ENCODE data around the gene SKA2.
"Not testable (repeated sequence)": the region's sequence is repeated elsewhere in the genome, so short reads cannot be mapped to it uniquely, and the experiment has no call there.

Gene SKA2

DNA sequence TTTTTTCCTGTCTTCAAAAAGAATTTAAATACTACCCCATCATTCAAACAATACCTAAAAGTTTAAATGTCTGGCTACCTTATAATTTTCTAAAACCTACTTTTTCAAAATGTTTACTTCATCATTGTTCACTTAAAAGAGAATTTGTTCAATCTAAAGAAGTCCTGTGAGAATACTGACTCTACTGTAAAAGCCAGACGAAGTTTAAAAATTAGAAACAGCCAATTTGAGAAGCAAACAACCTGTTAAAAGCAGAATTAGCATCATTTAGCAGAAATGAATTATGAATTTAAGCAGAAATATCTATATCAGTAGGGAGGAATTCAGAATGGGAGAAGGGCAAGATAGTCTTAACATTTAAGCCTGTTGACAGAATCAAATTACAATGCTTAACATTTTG, 2.1 kb downstream of the SKA2 start:
- Histone ChIP-seq H3K4me3 (ENCODE audit: low read length) (no peak overlapping the region), H3K9me3 (ENCODE audit: control insufficient read depth, insufficient read depth, low read length) (no peaks in the 10 kb centered on the region), H3K4me1 (ENCODE audit: control insufficient read depth, insufficient read depth, low read length) (no peaks in the 10 kb centered on the region), H3K27me3 (ENCODE audit: control insufficient read depth, insufficient read depth, low read length) (no peaks in the 10 kb centered on the region), H3K36me3 (ENCODE audit: control insufficient read depth, insufficient read depth, low read length) (no peaks in the 10 kb centered on the region), H3K27ac (ENCODE audit: low read length) (no peak overlapping the region)
- DNase-seq (ENCODE audit: low read depth, low spot score) = no peak
- no CpG with 5 or more reads among the region's 1 CpG for WGBS (ENCODE audit: insufficient coverage, insufficient read length)

DNA sequence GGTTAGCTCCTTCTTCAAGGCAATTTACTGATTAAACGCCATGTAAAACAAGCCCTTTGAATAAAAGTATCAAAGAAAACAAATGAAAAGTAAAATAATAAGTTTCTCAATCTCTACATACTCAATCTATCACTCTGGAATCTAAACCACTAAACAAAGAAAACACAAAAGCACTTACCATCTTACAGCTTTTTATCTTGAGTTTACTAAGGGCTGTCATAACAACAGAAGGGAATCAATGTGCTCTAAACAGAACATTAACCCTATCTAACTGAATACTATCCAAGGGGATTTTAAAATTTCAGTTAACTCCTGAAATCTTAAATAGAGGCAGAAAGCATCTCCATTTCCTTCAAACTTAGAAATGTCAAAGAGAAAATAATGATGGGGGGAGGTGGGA, 3.4 kb downstream of the SKA2 start:
- no CpG with 5 or more reads among the region's 1 CpG for WGBS (ENCODE audit: insufficient coverage, insufficient read length)
- H3K4me3 ChIP-seq (ENCODE audit: low read length) = no peak overlapping the region

DNA sequence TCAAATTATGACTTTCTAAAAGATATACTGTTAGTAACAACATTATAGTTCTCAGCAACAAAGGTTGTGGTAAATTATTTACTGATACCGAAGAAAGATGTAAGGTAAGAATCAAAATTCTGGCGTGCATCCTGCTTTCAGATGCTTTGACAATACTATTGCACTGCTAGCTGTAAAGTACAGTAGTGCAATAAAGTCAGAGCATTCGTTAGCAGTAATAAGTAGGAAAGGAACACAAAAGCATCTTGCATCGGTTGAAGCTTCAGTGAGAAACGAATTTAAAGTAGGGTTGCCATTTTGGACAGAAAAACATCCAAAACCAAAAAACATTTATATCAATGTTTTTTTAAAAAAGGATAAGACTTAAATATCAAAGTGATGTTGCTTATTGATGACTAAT, 4.0 kb downstream of the SKA2 start:
- DNase-seq (ENCODE audit: low read depth, low spot score) = no peak
- no peak overlapping the region for H3K27ac ChIP-seq (ENCODE audit: low read length)
- no CpG with 5 or more reads among the region's 5 CpGs for WGBS (ENCODE audit: insufficient coverage, insufficient read length)
- H3K36me3 ChIP-seq (ENCODE audit: control insufficient read depth, insufficient read depth, low read length) = no peaks in the 10 kb centered on the region
- no peaks in the 10 kb centered on the region for H3K4me1 ChIP-seq (ENCODE audit: control insufficient read depth, insufficient read depth, low read length)
- H3K27me3 ChIP-seq (ENCODE audit: control insufficient read depth, insufficient read depth, low read length) = no peaks in the 10 kb centered on the region
- no peaks in the 10 kb centered on the region for H3K9me3 ChIP-seq (ENCODE audit: control insufficient read depth, insufficient read depth, low read length)
- no peak overlapping the region for H3K4me3 ChIP-seq (ENCODE audit: low read length)

More for the DNA sequence above, 3.4 kb downstream of the SKA2 start:
- Histone ChIP-seq H3K36me3 (ENCODE audit: control insufficient read depth, insufficient read depth, low read length) (no peaks in the 10 kb centered on the region), H3K27me3 (ENCODE audit: control insufficient read depth, insufficient read depth, low read length) (no peaks in the 10 kb centered on the region), H3K27ac (ENCODE audit: low read length) (no peak overlapping the region), H3K4me1 (ENCODE audit: control insufficient read depth, insufficient read depth, low read length) (no peaks in the 10 kb centered on the region), H3K9me3 (ENCODE audit: control insufficient read depth, insufficient read depth, low read length) (no peaks in the 10 kb centered on the region)
- DNase-seq (ENCODE audit: low read depth, low spot score) = no peak

DNA sequence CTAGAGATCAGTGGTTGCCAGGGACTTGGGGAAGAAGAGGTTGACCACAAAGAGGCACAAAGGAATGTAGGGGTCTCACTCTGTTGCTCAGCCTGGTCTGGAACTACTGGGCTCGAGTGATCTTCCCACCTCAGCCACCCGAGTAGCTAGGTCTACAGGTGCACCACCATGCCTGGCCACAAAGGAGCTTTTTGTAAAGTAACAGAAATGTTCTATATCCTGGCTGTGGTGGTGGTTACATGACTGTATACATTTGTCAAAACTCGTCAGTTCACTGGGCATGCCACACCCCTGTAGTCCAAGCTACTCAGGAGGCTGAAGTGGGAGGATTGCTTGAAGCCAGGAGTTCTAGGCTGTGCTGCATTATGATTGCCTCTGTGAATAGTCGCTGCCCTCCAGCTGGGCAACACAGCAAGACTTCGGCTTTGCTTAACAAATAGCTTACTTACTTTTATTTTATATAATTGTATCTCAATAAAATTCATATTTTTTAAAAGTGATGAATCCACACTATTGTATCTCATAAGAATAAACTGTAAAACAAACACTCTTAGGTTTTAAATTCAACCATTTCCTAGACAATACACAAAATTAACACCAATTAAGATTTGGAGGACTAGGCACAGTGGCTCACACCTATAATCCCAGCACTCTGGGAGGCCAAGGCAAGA, 5.0 kb downstream of the SKA2 start:
- Histone ChIP-seq H3K9me3 (ENCODE audit: control insufficient read depth, insufficient read depth, low read length) (no peaks in the 10 kb centered on the region), H3K27ac (ENCODE audit: low read length) (no peak overlapping the region), H3K4me1 (ENCODE audit: control insufficient read depth, insufficient read depth, low read length) (no peaks in the 10 kb centered on the region), H3K36me3 (ENCODE audit: control insufficient read depth, insufficient read depth, low read length) (no peaks in the 10 kb centered on the region), H3K27me3 (ENCODE audit: control insufficient read depth, insufficient read depth, low read length) (no peaks in the 10 kb centered on the region), H3K4me3 (ENCODE audit: low read length) (no peak overlapping the region)
- DNase-seq (ENCODE audit: low read depth, low spot score) = no peak
- WGBS (ENCODE audit: insufficient coverage, insufficient read length) = no CpG with 5 or more reads among the region's 5 CpGs

DNA sequence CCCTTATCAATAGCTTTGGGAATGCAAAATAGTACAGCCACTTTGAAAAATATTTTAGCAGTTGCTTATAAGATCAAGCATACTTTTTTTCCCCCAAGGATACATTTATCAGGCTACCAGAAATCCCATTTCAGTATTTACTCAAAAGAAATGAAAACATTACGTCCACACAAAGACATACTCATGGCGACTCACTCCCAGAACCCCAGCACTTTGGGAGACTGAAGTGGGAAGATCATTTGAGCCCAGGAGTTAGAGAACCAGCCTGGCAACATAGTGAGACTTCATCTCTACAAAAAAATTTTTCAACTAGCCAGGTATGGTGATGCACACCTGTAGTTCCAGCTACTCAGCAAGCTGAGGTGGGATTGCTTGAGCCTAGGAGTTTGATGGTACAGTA, 5.9 kb downstream of the SKA2 start:
- Histone ChIP-seq H3K27me3 (ENCODE audit: control insufficient read depth, insufficient read depth, low read length) (no peaks in the 10 kb centered on the region), H3K27ac (ENCODE audit: low read length) (no peak overlapping the region), H3K9me3 (ENCODE audit: control insufficient read depth, insufficient read depth, low read length) (no peaks in the 10 kb centered on the region), H3K4me1 (ENCODE audit: control insufficient read depth, insufficient read depth, low read length) (no peaks in the 10 kb centered on the region), H3K4me3 (ENCODE audit: low read length) (no peak overlapping the region), H3K36me3 (ENCODE audit: control insufficient read depth, insufficient read depth, low read length) (no peaks in the 10 kb centered on the region)
- WGBS (ENCODE audit: insufficient coverage, insufficient read length) = no CpG with 5 or more reads among the region's 2 CpGs
- DNase-seq (ENCODE audit: low read depth, low spot score) = no peak

DNA sequence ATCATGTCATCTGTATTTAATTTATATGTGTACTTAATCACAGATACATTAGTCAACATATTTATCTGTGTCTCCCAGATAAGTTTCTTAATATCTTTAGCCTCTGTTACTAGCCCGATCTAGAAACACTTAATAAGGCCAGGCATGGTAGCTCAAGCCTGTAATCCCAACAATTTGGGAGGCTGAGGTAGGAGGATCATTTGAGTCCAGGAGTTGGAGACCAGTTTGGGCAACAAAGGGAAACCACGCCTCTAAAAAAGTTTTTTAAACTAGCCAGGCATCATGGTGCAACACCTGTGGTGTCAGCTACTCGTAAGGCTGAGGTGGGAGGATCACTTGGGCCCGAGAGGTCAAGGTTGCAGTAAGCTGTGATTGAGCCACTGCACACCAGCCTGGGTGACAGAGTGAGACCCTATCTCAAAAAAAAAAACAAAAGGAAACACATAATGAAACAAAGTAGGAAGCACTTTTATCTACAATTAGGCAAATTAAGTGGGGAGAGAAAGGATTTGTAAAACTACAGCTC, 9.4 kb downstream of the SKA2 start:
- Histone ChIP-seq H3K36me3 (ENCODE audit: control insufficient read depth, insufficient read depth, low read length) (no peaks in the 10 kb centered on the region), H3K27ac (ENCODE audit: low read length) (no peak overlapping the region), H3K27me3 (ENCODE audit: control insufficient read depth, insufficient read depth, low read length) (no peaks in the 10 kb centered on the region), H3K4me1 (ENCODE audit: control insufficient read depth, insufficient read depth, low read length) (no peaks in the 10 kb centered on the region), H3K4me3 (ENCODE audit: low read length) (no peak overlapping the region), H3K9me3 (ENCODE audit: control insufficient read depth, insufficient read depth, low read length) (no peaks in the 10 kb centered on the region)
- WGBS (ENCODE audit: insufficient coverage, insufficient read length) = no CpG with 5 or more reads among the region's 4 CpGs
- no peak for DNase-seq (ENCODE audit: low read depth, low spot score)

DNA sequence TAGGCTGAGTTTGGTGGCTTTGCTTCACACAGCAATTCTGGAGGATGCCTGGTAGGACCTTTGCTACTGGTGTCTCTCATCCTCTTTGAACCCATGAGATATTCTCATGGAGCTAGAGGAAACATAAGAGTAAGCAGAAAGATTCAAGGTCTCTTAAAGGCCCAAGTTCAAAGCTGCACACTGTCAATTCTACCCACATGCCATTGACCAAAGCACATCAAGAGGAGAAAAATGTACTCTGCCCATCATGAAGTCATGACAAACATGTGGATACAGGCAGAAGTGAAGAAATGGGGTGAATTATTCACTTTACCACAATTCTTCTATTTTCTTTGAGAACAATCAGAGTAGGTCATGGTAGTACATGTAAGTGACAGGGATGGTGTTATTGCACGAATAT, 13.1 kb downstream of the SKA2 start:
- Histone ChIP-seq H3K4me1 (ENCODE audit: control insufficient read depth, insufficient read depth, low read length) (no peaks in the 10 kb centered on the region), H3K4me3 (ENCODE audit: low read length) (no peak overlapping the region), H3K9me3 (ENCODE audit: control insufficient read depth, insufficient read depth, low read length) (no peaks in the 10 kb centered on the region), H3K27me3 (ENCODE audit: control insufficient read depth, insufficient read depth, low read length) (no peaks in the 10 kb centered on the region), H3K27ac (ENCODE audit: low read length) (no peak overlapping the region), H3K36me3 (ENCODE audit: control insufficient read depth, insufficient read depth, low read length) (no peaks in the 10 kb centered on the region)
- no peak for DNase-seq (ENCODE audit: low read depth, low spot score)
- no CpG with 5 or more reads among the region's 1 CpG for WGBS (ENCODE audit: insufficient coverage, insufficient read length)

DNA sequence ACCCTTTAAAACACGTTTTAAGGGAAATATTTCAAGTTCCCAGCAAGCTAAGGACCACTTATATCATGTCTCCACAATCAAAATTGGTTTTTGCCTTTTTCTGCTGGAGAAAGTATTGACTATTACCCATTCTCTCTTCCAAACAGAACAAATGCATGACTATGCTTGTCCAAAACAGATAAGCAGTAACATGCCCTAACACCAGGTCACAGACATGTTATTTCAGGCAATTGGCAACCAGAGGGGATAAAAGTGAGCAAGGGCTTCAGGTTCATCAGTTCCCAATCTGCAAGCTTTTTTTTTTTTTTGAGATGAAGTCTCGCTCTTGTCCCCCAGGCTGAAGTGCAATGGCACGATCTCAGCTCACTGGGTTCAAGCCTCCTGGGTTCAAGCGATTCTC, 15.0 kb downstream of the SKA2 start:
- no peak for DNase-seq (ENCODE audit: low read depth, low spot score)
- Histone ChIP-seq H3K4me3 (ENCODE audit: low read length) (no peak overlapping the region), H3K9me3 (ENCODE audit: control insufficient read depth, insufficient read depth, low read length) (no peaks in the 10 kb centered on the region), H3K27me3 (ENCODE audit: control insufficient read depth, insufficient read depth, low read length) (no peaks in the 10 kb centered on the region), H3K4me1 (ENCODE audit: control insufficient read depth, insufficient read depth, low read length) (no peaks in the 10 kb centered on the region), H3K36me3 (ENCODE audit: control insufficient read depth, insufficient read depth, low read length) (no peaks in the 10 kb centered on the region), H3K27ac (ENCODE audit: low read length) (no peak overlapping the region)
- no CpG with 5 or more reads among the region's 4 CpGs for WGBS (ENCODE audit: insufficient coverage, insufficient read length)

DNA sequence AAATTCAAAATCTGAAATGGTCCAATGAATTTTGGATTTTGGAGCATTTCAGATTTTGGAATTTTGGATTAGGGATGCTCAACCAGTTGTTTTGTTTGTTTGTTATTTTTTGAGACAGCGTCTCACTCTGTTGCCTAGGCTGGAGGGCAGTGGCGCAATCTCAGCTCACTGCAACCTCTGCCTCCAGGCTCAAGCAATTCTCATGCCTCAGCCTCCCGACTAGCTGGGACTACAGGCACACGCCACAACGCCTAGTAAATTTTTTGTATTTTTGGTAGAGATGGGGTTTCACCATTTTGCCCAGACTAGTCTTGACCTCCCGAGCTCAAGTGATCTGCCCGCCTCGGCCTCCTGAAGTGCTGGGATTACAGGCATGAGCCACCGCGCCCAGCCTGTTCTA, 16.6 kb downstream of the SKA2 start:
- H3K4me1 ChIP-seq (ENCODE audit: control insufficient read depth, insufficient read depth, low read length); H3K27me3 ChIP-seq (ENCODE audit: control insufficient read depth, insufficient read depth, low read length); DNase-seq (ENCODE audit: low read depth, low spot score); H3K9me3 ChIP-seq (ENCODE audit: control insufficient read depth, insufficient read depth, low read length); H3K27ac ChIP-seq (ENCODE audit: low read length); H3K36me3 ChIP-seq (ENCODE audit: control insufficient read depth, insufficient read depth, low read length); H3K4me3 ChIP-seq (ENCODE audit: low read length): not testable (repeated sequence)
- no CpG with 5 or more reads among the region's 10 CpGs for WGBS (ENCODE audit: insufficient coverage, insufficient read length)

DNA sequence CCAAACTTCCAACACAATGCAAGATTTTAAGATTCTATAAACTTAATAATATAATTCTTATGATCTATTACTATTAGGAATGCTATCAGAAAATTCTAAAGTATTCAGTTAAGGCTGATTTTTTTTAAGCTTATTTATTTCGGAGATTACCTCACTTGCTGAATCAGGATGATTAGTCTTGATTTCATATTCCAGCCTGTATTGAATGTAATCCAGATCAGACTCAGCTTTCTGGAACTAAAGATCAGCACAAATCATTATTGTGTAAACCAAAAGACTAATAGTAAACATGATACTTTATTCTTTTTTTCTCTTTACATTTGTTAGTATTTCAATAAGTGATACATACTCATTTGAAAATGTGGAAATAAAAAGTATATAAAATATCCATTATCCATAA, 23.9 kb downstream of the SKA2 start:
- H3K4me3 ChIP-seq (ENCODE audit: low read length) = no peak overlapping the region
- H3K9me3 ChIP-seq (ENCODE audit: control insufficient read depth, insufficient read depth, low read length) = no peaks in the 10 kb centered on the region
- no CpG with 5 or more reads among the region's 1 CpG for WGBS (ENCODE audit: insufficient coverage, insufficient read length)
- H3K4me1 ChIP-seq (ENCODE audit: control insufficient read depth, insufficient read depth, low read length) = no peaks in the 10 kb centered on the region
- no peak overlapping the region for H3K27ac ChIP-seq (ENCODE audit: low read length)
- no peak for DNase-seq (ENCODE audit: low read depth, low spot score)
- H3K27me3 ChIP-seq (ENCODE audit: control insufficient read depth, insufficient read depth, low read length) = no peaks in the 10 kb centered on the region
- no peaks in the 10 kb centered on the region for H3K36me3 ChIP-seq (ENCODE audit: control insufficient read depth, insufficient read depth, low read length)

DNA sequence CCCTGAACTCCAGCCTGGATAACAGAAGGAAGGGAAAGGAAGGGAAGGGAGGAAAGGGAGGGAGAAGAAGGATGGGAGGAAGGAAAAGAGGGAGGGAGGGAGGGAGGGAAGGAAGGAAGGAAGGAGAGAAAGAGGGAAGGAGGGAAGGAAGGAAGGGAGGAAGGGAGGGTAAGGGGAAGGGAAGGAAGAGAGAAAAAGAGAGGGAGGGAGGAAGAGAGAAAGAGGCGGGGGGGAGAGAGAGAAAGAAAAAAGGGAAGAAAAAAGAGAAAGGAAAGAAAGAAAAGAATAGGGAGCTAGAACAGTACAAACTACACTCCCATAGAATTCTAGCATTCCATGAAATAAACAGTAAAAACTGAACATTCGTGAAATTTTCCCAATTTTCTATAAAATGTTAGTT, 25.2 kb downstream of the SKA2 start:
- H3K27ac ChIP-seq (ENCODE audit: low read length) = no peak overlapping the region
- H3K9me3 ChIP-seq (ENCODE audit: control insufficient read depth, insufficient read depth, low read length) = no peaks in the 10 kb centered on the region
- WGBS (ENCODE audit: insufficient coverage, insufficient read length) = no CpG with 5 or more reads among the region's 2 CpGs
- H3K27me3 ChIP-seq (ENCODE audit: control insufficient read depth, insufficient read depth, low read length) = no peaks in the 10 kb centered on the region
- no peak overlapping the region for H3K4me3 ChIP-seq (ENCODE audit: low read length)
- H3K4me1 ChIP-seq (ENCODE audit: control insufficient read depth, insufficient read depth, low read length) = no peaks in the 10 kb centered on the region
- no peaks in the 10 kb centered on the region for H3K36me3 ChIP-seq (ENCODE audit: control insufficient read depth, insufficient read depth, low read length)
- no peak for DNase-seq (ENCODE audit: low read depth, low spot score)
